ENCODE measurements around the gene DCDC2.

Gene DCDC2

DNA sequence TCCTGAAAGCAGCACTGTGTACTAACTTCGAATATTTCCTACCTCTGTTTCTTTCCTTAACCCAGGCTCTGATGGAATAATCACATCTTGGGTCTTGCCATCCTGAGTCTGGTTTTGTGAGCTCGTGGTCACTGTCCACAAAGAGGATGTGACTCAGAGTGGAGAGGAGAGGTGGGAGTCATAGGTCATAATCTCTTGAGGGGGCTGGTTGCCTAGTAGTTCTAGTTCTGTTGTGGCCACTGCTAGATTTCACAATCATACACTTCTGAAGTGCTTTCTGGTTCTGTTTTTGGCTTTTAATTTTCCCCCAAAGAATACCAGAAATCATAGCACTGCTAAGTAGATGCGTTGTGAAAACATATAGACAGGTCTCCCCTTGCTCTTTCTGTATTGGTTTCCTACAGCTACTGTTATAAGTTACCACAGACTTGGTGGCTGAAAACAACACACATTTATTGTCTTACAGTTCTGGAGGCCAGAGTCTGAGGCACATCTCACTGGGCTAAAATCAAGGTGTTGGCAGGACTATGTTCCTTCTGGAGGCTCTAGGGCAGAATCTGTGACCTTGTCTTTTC lies 129.1 kb downstream of the DCDC2 start:
- TF ChIP-seq CTCF (IDR thresholded peaks at IDR 0.05; ENCODE audit: insufficient read depth, low read length), result no peak
- no peak for TF ChIP-seq REST (IDR thresholded peaks at IDR 0.05; ENCODE audit: insufficient replicate concordance, low read depth)
- TF ChIP-seq GABPA (IDR thresholded peaks at IDR 0.05; ENCODE audit: low read depth), result no peak
- no peak for TF ChIP-seq SPI1 (IDR thresholded peaks at IDR 0.05; ENCODE audit: borderline replicate concordance, low read depth)

DNA sequence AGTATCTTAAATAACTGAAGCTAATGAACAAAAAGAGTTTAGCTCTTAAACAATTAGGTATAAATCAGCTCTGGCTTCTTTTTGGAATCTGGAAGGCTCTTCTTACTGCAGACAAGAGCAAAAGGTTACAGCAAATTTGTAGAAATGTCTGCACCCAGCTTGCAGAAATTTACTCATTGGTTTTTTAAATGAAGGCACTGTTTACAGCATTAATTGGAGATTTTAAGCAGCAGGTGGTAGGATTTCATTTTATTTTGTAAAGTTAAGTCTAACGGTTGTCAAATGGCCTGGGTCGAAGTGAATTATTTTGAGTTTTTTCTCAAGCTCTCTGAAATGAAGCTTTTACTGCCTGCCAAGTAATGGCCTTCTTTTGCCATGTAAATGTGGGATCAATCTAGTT lies 129.7 kb downstream of the DCDC2 start:
- no peak for DNase-seq (ENCODE audit: low read depth in 1 of 2, low spot score in 1 of 2)
- H3K27me3 ChIP-seq (ENCODE audit: insufficient read depth, poor library complexity, severe bottlenecking), result no peaks in the 10 kb centered on the region
- no peak overlapping the region for H3K4me3 ChIP-seq (replicated peaks; ENCODE audit: insufficient read depth, low read length)
- TF ChIP-seq REST (IDR thresholded peaks at IDR 0.05; ENCODE audit: insufficient replicate concordance, low read depth) (no peak), GABPA (IDR thresholded peaks at IDR 0.05; ENCODE audit: low read depth) (no peak), CTCF (IDR thresholded peaks at IDR 0.05; ENCODE audit: insufficient read depth, low read length) (no peak), POLR2AphosphoS5 (IDR thresholded peaks at IDR 0.05; ENCODE audit: low read depth) (no peak), SPI1 (IDR thresholded peaks at IDR 0.05; ENCODE audit: borderline replicate concordance, low read depth) (no peak)
- no peak overlapping the region for H3K27ac ChIP-seq (replicated peaks)

More for the DNA sequence above, 129.1 kb downstream of the DCDC2 start:
- Histone ChIP-seq H3K27me3 (ENCODE audit: insufficient read depth, poor library complexity, severe bottlenecking) (no peaks in the 10 kb centered on the region), H3K27ac (replicated peaks) (no peak overlapping the region), H3K4me3 (replicated peaks; ENCODE audit: insufficient read depth, low read length) (no peak overlapping the region)
- DNase-seq (ENCODE audit: low read depth in 1 of 2, low spot score in 1 of 2), result no peak

GRCh38 chr6:24227556-24227955 lies 130.3 kb downstream of the DCDC2 start:
- no peak overlapping the region for H3K4me3 ChIP-seq (replicated peaks; ENCODE audit: insufficient read depth, low read length)
- H3K27ac ChIP-seq (replicated peaks), result no peak overlapping the region
- no peak for DNase-seq (ENCODE audit: low read depth in 1 of 2, low spot score in 1 of 2)
- H3K27me3 ChIP-seq (ENCODE audit: insufficient read depth, poor library complexity, severe bottlenecking), result no peaks in the 10 kb centered on the region
- TF ChIP-seq REST (IDR thresholded peaks at IDR 0.05; ENCODE audit: insufficient replicate concordance, low read depth), result no peak
- TF ChIP-seq SPI1 (IDR thresholded peaks at IDR 0.05; ENCODE audit: borderline replicate concordance, low read depth), result no peak
- TF ChIP-seq CTCF (IDR thresholded peaks at IDR 0.05; ENCODE audit: insufficient read depth, low read length), result no peak
- no peak for TF ChIP-seq GABPA (IDR thresholded peaks at IDR 0.05; ENCODE audit: low read depth)
- no peak for TF ChIP-seq POLR2AphosphoS5 (IDR thresholded peaks at IDR 0.05; ENCODE audit: low read depth)

Data from HL-60 (cell line).